Esophagus muscularis mucosa (tissue), 3 donors: ENCODE data around the gene PDE4D.

Source experiments
- CTCF ChIP-seq, 3 experiments: fragments of 200-600 bp in 2 of 3; fragments of 450-650 bp in 1 of 3; sonication (generic) in 2 of 3; IDR thresholded peaks; one replicate each; pipeline ENCODE4 v1.5.1; 2017 to 2019; ENCODE audit warnings: antibody characterized with exemption in 3 of 3, mild to moderate bottlenecking in 2 of 3, moderate library complexity in 1 of 3
- POLR2A ChIP-seq: fragments of 450-650 bp; IDR thresholded peaks from one replicate; pipeline ENCODE4 v1.6.1; 2017; ENCODE audit warnings: antibody characterized with exemption, moderate library complexity, mild to moderate bottlenecking, low read depth

GRCh38 chr5:59158165-59158564, 735.4 kb downstream of the PDE4D start:
- TF ChIP-seq CTCF (IDR thresholded peaks at IDR 0.05), result no peak
- no peak for TF ChIP-seq POLR2A
